CD4-positive, alpha-beta T cell treated with Interleukin-10 for 1 hour (primary cell): Measurements from ENCODE around the gene ANKRD34B.
"Not testable (repeated sequence)": the region's sequence is repeated elsewhere in the genome, so short reads cannot be mapped to it uniquely, and the experiment has no call there.

ENCODE experiments used
- DNase-seq: peaks from one replicate; pipeline ENCODE4 v3.0.0-alpha.2; 2020

The ANKRD34B gene

DNA sequence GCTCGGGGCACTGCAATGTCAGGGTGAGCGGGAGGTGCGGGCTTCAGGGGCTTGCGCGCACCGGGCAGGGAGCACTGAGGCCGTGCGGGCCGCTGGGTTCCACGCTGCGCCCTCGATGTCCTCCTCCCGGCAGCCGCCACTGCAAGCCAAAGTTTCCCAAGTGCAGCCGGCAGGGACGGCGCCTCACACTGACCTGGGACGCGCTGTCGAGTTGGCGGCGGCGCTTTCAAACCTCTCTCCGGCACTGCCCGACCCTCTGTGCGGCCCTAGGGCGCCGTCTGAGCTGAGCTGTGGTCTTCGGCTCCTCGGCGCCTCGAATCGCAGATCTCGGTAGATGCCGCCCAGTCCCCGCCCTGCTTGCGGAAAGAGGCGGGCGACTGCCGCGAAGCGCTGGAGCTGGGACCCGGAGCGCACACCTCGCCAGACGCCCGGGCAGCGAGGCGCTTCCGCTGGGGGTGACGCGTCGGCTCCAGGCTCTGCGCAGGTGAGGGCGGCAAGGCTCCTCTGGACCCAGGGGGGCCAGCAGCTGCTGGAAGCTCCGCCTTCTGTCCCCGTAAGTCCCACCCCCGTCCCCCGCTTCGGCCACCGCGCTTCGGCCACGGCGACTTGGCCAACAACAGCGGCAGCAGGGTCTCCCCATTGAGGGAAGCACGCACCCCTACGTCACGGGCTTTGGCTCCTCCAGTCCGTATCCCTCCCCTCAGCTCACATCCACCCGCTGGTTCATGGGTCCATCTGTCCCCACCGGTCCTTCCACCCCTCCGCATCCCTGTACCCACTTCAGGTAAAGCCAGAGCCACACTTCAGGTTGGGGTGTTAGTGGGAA, at the start of gene ANKRD34B:
TSS of gene ANKRD34B (minus strand) at position 320 of the 826 bp plus-strand sequence. CDS start 10,261 bp downstream, outside the sequence.
- no peak for DNase-seq

DNA sequence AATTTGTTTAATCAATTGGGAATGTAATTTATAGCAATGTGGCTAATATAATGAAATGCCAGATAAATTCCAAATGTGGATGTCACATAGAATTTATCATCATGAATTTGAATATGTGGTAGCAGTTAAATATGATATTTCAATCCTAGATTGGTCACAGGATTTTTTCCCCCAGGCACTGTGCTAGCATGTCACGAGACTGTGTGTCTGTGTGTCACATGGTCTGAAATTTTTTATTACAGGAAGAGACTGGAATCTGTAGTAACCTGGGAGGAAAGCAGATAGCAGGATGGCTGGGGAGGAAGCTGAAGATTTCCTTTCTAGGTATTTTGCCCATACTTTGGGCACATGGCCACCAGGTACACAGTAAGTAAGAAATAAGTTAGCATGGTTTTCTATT, 49.0 kb upstream of the ANKRD34B start:
- DNase-seq: no peak

DNA sequence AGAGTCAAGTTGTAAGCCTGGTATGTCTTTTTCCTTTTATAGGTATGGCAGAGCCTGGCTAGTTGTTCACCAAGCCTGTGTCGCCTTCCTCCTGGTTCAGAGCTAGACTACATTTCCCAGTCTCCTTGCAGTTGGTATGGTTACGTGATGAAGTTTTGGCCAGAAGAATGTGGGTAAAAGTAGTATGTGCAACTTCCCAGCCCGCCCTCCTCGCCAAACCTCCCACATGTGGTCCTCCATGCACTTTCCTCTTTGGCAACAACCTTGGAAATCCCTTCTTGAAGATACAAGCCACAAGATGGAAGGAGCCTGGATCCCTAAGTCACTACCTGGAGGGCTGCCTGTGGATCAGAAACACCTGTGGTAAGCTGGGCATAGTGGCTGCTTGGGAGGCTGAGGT, 48.4 kb upstream of the ANKRD34B start:
- no peak for DNase-seq

DNA sequence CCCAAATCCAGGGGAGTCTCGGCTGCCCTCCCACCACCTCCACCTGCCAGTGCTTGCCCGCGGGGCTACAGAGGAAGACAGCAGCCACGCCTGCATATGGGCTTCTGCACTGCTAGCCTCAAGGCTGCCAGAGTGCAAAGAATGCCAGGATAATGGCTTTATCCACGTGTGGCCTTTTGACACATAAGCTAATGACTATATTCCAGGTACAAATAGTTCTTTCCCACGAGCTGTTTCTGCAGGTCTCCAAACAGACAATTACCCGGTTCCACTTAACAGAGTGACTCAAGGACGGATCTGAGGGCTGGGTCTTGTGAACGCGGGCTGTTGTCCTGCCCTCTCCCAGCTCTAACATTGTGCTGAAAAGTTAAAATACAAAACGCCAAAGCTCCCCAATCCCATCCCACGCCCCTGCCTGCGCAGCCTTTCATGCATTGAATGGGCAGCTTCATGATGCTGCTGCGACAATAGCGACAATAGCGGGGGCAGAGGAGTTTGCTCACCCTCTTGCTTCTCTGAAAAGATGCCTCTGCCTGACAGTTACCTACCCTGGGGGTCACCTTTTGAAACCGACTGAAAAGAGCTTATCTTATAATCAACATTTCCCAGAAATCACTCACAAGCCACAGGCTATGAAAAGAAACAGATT, 45.3 kb upstream of the ANKRD34B start:
- no peak for DNase-seq

DNA sequence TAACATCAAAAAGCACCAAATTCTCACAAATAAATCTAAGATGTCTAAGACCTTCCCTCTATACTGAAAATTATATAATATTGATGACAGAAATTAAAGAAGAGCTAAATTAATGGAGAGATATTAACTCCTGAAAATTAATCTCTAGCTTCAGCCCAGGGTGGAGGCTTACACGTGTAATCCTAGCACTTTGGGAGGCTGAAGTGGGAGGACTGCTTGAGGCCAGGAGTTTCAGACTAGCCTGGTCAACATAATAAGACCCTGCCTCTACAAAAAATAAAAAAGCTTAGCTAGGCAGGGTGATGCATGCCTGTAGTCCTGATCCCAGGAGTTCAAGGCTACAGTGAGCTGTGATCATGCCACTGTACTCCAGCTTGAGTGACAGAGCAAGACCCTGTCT, 39.6 kb upstream of the ANKRD34B start:
- DNase-seq: no peak

DNA sequence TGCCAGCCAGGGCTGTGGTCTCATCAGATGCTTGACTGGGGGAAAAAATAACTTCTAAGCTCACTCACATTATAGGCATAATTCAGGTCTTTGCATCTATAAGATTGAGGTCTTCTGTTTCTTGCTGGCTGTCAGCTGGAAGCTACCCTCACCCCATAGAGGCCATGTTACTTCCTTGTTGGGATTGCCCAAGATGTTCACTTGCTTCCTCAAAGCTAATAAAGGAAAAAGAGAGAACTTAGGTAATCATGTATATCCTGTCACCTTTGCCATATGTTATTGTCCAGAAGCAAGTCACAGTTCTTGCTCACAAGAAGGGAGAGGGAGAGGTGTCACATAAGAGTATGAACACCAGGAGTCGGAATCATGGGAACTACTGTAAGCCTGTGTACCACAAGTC, 38.7 kb upstream of the ANKRD34B start:
- DNase-seq: no peak

DNA sequence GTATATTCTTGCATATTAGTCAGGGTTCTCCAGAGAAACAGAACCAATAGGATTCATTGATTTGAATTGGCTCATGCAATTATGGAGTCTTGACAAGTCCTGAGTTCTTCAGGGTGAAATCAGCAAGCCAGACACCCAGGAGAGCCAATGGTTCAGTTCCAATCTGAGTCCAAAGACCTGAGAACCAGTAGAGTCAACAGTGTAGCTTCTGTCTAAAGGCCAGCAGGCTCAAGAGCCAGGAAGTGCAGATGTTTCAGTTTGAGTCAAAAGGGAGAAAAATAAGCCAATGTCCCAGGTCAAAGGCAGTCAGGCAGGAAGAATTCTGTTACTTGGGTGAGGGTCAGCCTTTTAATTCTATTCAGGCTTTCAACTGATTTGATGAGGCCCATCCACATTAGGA, 37.8 kb upstream of the ANKRD34B start:
- no peak for DNase-seq

DNA sequence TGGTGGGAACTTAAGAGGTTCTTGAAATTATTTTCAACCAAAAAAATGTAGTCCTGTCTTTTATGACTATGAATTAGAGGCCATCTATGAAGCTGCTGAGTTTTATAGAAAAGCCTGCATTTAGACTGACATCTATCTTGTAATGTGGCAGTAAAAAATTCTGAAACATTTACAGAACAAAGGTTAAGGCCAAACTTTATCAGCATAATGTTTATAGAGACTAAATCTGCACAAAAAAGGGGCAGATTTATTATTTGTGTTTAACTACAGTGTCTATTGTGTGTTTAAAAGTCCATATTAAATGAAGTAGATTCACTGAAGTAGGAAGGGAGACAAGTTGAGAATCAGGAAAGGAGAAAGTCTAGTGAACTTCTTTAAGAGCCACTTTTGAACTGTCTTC, 37.3 kb upstream of the ANKRD34B start:
- no peak for DNase-seq

DNA sequence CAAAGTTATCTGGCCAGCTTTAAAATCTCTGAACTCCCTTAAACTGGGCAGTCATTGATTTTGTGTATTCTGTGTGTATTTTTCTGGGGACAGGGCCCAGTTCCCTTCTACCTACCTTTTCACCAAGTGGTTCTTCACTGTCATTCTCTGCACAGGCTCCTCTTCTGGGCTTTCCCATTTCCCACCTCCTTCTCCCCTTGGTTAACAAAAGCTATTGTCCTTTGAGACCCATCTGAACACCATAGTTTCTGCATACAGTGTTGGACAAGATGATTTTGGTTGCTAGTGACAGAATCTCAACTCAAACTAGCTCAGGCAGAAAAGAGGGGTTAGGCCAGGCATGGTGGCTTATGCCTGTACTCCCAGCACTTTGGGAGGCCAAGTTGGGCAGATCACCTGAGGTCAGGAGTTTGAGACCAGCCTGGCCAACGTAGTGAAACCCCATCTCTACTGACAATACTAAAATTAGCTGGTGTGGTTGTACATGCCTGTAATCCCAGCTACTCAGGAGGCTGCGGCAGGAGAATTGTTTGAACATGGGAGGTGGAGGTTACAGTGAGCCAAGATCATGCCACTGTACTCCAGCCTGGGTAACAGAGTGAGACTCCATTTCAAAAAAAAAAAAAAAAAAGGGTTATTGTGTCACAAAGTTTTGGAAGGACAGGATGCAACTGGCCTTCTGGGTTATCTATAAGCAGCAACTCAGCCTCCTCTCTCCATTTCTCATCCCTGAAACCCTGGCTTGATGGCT, 31.0 kb upstream of the ANKRD34B start:
- no peak for DNase-seq

DNA sequence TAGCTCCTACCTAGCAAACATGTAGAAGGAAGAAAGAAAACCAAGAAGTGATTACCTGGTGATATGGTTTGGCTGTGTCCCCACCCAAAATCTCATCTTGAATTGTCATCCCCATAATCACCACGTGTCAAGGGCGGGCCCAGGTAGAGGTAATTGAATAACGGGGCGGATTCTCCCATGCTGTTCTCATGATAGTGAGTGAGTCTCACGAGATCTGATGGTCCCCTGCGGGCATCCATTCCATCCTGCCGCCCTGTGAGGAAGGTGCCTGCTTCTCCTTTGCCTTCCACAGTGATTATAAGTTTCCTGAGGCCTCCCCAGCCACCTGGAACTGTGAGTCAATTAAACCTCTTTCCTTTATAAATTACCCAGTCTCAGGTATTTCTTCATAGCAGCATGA, 27.4 kb upstream of the ANKRD34B start:
- no peak for DNase-seq

DNA sequence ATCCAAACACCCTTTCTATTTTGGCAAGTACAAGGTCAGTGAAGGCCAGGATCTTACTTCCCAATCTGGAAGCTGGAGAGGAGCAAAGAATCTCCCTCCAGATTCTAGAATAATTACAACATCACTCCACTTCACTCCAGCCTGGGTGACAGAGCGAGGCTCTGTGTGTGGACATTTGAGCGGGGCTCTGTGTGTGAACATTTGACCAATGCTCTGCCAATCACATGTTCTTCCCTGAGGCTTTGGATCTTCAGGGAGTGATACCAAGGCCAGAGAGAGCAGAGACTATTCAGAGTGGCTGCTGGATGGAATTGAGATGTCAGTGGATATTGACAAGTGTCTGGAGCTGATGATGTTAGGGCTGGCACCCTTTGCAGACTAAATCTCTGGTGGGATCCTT, 24.7 kb upstream of the ANKRD34B start:
- DNase-seq: no peak

DNA sequence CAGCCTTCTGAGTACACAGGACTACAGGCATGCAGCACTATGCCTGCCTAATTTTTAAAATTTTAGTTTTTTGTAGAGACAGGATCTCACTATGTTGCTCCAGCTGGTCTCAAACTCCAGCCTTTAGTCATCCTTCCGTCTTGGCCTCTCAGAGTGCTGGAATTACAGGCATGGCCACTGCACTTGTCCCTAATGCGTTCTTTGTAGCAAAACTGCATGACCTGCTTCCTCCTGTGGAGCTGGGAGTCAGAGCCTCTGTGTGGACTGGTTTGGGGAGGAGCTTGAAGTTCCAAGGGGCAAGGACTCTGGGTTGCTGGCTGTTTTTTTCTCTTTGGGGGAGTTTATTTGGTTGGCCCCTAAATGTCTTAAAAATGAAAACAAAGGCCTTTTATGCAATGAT, 22.7 kb upstream of the ANKRD34B start:
- DNase-seq: no peak

DNA sequence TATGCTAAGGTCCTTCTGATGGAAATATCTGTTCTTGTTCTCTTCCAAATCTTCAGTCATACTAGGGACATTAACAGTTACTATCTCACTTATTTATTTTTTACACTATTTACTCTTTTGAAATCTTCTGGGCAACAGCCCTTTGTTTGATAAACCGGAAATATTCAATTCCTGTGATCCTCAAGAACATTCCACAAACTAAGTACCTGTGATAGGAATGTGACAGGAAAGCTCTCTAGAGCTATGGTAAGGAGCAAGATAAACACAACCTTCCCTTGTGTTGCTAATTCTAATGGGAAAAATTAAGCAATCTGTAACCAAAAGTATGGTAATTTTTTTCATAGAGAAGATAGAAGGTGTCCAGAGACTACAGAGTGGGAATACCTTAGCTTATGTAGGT, 22.0 kb upstream of the ANKRD34B start:
- DNase-seq: no peak

DNA sequence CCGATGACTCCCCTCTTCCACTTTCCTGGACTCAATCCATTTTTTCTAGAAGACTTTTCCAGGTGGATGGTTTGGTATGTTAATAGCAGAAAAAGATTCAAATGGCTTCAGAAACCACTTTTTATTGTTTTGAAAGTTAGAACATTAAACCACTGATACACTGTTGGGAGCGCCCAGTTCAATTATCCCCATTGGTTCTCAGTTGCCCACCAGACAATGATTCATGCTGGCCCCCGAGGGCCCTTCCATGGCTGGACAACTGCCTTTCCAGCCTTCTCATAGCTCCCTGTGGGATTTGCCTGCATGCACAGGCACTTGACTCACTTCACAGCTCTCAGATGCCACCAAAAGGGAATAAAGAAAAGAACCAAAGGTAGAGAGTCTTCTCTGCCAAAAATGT, 21.3 kb upstream of the ANKRD34B start:
- no peak for DNase-seq

DNA sequence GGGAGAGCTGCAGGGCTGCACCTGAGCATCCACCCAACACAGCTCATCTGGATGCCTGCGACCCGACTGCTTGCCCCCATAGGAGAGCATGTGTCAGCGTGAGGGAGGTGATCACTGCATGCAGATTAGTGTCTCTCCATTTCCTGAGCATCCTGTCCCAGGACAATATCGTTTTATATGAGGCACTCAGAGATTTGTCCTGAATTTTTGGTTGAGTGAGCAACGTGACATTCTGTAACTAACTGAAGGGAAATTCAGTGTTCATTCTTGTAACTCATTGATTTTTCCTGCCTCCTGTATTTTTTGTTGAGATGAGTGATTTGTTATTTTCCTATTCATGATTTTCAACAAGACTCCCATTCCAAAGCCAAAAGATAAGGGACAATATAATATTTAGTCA, 20.7 kb upstream of the ANKRD34B start:
- no peak for DNase-seq

DNA sequence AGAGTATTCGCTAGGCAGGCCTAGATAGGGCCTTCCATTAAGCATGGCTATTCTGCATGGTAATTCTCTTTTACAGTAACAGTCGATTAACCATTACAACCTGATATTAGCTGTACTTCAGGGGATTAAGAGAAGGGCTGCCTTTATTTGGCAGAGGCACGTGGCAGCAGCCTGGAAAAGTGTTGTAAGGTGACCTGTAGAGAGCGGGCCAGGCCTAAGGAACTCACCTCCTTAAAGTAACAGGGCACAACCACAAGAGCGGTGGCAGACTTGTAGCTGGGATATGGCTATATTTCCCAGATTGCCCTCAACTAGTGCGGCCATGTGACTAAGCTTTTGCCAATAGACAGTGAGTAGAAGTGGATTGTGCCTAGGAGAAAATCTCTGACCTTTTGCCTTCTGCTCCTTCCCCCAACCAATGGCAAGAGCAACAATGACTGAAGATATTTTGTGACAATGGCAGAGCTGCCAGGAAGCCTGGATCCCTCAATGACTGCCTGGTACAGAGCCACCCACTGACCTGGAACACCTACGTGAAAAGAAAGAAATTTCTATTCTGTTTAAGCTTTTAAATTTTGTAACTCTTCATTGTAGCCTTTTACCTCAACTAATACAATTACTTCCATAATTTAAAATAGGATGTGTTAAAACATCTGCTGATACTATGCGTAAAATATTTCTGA, 18.9 kb upstream of the ANKRD34B start:
- no peak for DNase-seq

DNA sequence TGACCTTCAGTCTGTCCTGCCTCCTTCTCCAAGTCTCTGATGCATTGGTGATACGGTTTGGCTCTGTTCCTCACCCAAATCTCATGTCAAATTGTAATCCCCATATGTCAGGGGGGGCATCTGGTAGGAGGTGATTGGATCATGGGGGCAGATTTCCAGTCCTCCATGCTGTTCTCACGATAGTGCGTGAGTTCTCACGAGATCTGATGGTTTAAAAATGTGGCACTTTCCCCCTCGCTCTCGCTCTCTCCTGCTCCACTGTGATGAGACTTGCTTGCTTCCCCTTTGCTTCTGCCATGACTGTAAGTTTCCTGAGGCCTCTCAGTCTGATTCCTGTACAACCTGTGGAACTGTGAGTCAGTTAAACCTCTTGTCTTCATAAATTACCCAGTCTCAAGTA, 14.7 kb upstream of the ANKRD34B start:
- no peak for DNase-seq

DNA sequence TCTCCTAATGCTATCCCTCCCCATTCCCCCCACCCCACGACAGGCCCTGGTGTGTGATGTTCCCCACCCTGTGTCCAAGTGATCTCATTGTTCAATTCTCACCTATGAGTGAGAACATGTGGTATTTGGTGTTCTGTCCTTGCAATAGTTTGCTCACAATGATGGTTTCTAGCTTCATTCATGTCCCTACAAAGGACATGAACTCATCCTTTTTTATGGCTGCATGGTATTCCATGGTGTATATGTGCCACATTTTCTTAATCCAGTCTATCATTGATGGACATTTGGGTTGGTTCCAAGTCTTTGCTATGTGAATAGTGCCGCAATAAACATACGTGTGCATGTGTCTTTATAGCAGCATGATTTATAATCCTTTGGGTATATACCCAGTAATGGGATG, 10.2 kb upstream of the ANKRD34B start:
- DNase-seq: not testable (repeated sequence)

DNA sequence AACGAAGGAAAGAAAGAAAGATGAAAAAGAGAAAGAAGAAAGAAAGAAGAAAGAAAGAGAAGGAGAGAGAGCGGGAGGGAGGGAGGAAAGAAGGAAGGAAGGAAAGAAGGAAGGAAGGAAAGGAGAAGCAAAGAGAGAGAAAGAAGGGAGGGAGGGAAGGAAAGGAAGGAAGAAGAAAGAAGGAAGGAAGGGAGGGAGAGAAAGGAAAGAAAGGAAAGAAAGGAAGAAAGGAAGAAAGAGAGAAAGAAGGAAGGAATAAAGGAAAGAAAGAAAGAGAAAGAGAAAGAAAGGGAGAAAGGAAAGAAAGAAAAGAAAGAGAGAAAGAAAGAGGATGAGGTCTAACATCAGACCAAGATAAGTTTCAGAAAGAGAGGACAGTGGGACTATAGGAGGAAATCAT, 9.0 kb upstream of the ANKRD34B start:
- DNase-seq: no peak

DNA sequence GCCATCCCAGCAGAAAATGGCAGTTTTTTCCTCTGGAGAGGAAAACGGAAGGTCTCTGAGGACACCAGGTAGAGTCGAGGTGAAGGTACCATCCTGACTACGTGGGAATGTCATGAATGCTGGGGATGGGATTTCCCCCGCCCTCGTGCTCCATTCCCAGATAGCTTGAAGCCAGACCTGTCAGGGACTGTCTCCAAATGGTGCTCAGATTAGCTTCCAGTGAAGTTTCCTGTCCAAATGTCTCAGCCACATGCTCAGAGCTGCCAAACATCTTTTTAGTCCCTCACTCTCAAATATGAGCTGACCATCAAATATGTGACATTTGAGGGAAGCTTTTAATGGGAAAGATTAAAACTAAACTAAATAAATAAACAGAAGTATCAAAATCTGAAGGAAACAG, 7.6 kb upstream of the ANKRD34B start:
- DNase-seq: no peak

DNA sequence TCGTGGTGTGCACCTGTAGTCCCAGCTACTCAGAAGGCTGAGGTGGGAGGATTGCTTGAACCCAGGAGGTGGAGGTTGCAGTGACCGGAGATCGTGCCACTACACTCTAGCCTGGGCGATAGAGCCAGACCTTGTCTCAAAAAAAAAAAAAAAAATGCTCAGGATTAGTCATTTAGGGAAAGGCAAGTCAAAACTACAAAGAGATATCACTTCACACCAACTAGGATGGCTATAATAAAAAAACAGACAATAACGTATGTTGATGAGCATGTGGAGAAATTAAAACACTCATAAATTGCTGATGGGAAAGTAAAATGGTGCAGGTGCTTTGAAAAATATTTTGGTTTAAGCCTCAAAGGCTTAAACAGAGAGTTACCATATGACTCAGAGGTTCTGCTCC, 6.3 kb upstream of the ANKRD34B start:
- DNase-seq: no peak

DNA sequence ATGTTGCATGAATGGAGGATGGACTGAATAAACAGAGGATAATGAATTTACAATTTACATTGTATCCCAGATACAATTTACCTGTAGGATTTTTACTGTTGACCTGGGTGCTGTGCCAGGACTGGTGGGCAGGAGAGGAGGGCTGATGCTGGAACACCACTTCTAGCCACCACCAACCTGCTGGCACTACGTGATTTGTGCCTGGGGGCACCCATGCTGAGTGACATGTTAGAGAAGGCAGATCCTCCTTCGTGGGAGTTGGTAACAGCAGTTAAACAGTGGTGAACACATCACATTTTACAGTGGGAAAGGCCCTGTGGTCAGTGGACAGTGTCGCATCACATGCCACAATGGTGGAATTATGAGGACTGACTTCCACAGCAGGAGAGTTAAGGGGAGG, 3.0 kb upstream of the ANKRD34B start:
- DNase-seq: no peak
